Activated naive CD8-positive, alpha-beta T cell treated with anti-CD3 and anti-CD28 coated beads, Interleukin-2, amount 10 ng/mL, durations not matched to agents 7 days and 5 days (primary cell): ENCODE results near the gene GSAP. TPM values are rescaled to one million over a fixed set of nuclear protein-coding genes. Genes with fewer than 3 reads are reported as not detected.

ENCODE experiments used
- ATAC-seq: fragments of 150-1000 bp; cut with Tn5 transposase; one replicate; pipeline ENCODE4 v1.10.0; 2021; ENCODE audit warnings: low read depth, moderate library complexity
- POLR2A ChIA-PET: fragments of 350-600 bp; sonication (Branson Sonifier 250); formaldehyde crosslinking; loops from one replicate; lab custom pipeline; 2021; ENCODE audit warnings: antibody characterized with exemption; lab: Charles Lee
- DNase-seq: peaks from one replicate; pipeline ENCODE4 v3.0.0; 2021
- H3K27ac Mint-ChIP-seq: one replicate; pipeline ENCODE4 v1.8.0; 2022; ENCODE audit warnings: mild to moderate bottlenecking, mixed read lengths
- H3K27me3 Mint-ChIP-seq: one replicate; pipeline ENCODE4 v1.8.0; 2022; ENCODE audit warnings: mild to moderate bottlenecking, moderate library complexity, mixed read lengths
- H3K36me3 Mint-ChIP-seq: one replicate; pipeline ENCODE4 v1.8.0; 2021; ENCODE audit warnings: mild to moderate bottlenecking, mixed read lengths
- H3K4me1 Mint-ChIP-seq: one replicate; pipeline ENCODE4 v1.8.0; 2021; ENCODE audit warnings: mixed read lengths
- H3K4me3 Mint-ChIP-seq: one replicate; pipeline ENCODE4 v1.8.0; 2022; ENCODE audit warnings: mild to moderate bottlenecking, moderate library complexity, mixed read lengths
- H3K9me3 Mint-ChIP-seq: one replicate; pipeline ENCODE4 v1.8.0; 2021; ENCODE audit warnings: mixed read lengths
- total RNA-seq, 2 experiments: library from RNA; stranded (reverse); gene quantifications; one replicate each; pipeline ENCODE4 v1.2.3, GENCODE V29; 2021

Gene GSAP
- total RNA-seq, 2 experiments from 2014 or later, result 8.3 to 9.3 TPM

DNA sequence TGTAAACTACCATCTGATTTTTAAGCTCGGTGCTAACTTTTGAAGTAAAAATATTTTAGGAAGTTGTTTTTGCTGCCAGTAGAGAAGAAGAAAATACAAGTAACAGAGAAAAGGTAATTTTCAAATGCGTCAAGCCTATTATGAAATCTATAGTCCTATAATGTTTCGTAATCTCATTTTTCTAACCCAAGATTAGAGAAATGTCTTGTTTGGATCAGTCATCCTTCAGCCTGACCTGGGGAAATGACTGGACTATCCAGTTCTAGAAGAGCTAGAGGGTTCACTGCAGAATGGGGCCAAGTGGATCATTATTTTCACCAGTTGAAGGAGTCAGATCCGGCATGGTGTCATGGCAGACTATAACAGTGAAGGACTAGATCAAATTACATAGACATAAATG is 153.8 kb downstream of the GSAP start:
- Mint-ChIP-seq H3K4me1 (no peaks in the 10 kb centered on the region), H3K4me3 (no peak overlapping the region), H3K27me3 (no peaks in the 10 kb centered on the region), H3K9me3 (no peaks in the 10 kb centered on the region), H3K36me3 (peaks cover 2% of the 10 kb centered on the region), H3K27ac (no peak overlapping the region)
- DNase-seq (no peak), ATAC-seq (no peak)
- POLR2A ChIA-PET, result no interaction called here

Other genes with a start within 250 kb of the GSAP start
- gene FGL2, start 216.5 kb downstream of the GSAP start, total RNA-seq, result 10 to 100 TPM in 1 of 2 experiments, 1 to 10 TPM in 1; 9.6 to 10.7 TPM
- 10 to 100 TPM; 22.7 to 24.0 TPM for gene PTPN12, start 120.9 kb upstream of the GSAP start, total RNA-seq